GM10248 (cell line): ENCODE results near the gene SGCA.

Experiments used
- CTCF ChIA-PET: fragments of 300-600 bp; sonication (Branson Sonifier 250); formaldehyde crosslinking; extraction: SDS; loops from one replicate; lab custom pipeline; 2021; ENCODE audit warnings: antibody characterized with exemption; lab: Yijun Ruan, JAX
- POLR2A ChIA-PET: fragments of 350-650 bp; sonication (Branson Sonifier 250); formaldehyde crosslinking; extraction: SDS; loops from one replicate; lab custom pipeline; 2020; ENCODE audit warnings: antibody characterized with exemption; lab: Yijun Ruan, JAX
- DNase-seq: peaks from one replicate; pipeline ENCODE4 v3.0.0; 2012; ENCODE audit errors: extremely low spot score
- CTCF ChIP-seq: IDR thresholded peaks from 2 replicates; pipeline ENCODE4 v1.5.1; 2012; ENCODE audit warnings: mild to moderate bottlenecking, low read depth; ENCODE audit errors: extremely low read depth, missing control alignments, control extremely low read depth

Gene SGCA

GRCh38 chr17:50173335-50173941 lies 7.6 kb downstream of the SGCA start:
- no peak for TF ChIP-seq CTCF
- no peak for DNase-seq
- POLR2A ChIA-PET = no interaction called here
- CTCF ChIA-PET = interaction anchor here (0.7 to 3.0 kb wide), 8 partner anchors 8 to 124 kb away, joined by 3 to 17 read pairs (median 4); partner anchors contain the start of genes COL1A1 and SGCA

GRCh38 chr17:50174444-50174843 lies 8.6 kb downstream of the SGCA start:
- CTCF ChIA-PET = interaction anchor here (0.7 to 3.0 kb wide), 7 partner anchors 9 to 123 kb away, joined by 3 to 17 read pairs (median 4); partner anchors contain the start of genes COL1A1 and SGCA

GRCh38 chr17:50175035-50175807 lies 9.4 kb downstream of the SGCA start:
- DNase-seq = no peak
- ChIA-PET POLR2A (no interaction called here), CTCF (interaction anchor here (1.0 to 3.0 kb wide), 6 partner anchors 11 to 122 kb away, joined by 3 to 17 read pairs (median 6); partner anchors contain the start of gene COL1A1)
- no peak for TF ChIP-seq CTCF

More at GRCh38 chr17:50174444-50174843, 8.6 kb downstream of the SGCA start:
- no peak for DNase-seq
- no peak for TF ChIP-seq CTCF
- POLR2A ChIA-PET = no interaction called here

- no peak for TF ChIP-seq CTCF
- DNase-seq = no peak
- POLR2A ChIA-PET = no interaction called here
- CTCF ChIA-PET = interaction anchor here (0.8 to 3.9 kb wide), 13 partner anchors 9 to 140 kb away, joined by 3 to 90 read pairs (median 12); partner anchors contain the start of genes COL1A1, PDK2 and SGCA
Observed at GRCh38 chr17:50176559-50177357, 11.0 kb downstream of the SGCA start.

- no peak for TF ChIP-seq CTCF
- CTCF ChIA-PET = interaction anchor here (0.8 to 3.9 kb wide), 29 partner anchors 10 to 1293 kb away, joined by 3 to 90 read pairs (median 5); partner anchors contain the start of genes COL1A1, PDK2 and SGCA
- DNase-seq = no peak
- POLR2A ChIA-PET = no interaction called here
Observed at GRCh38 chr17:50177476-50177875, 11.7 kb downstream of the SGCA start.
